Keratinocyte (primary cell): ENCODE results near the gene UBE2N. TPM values are rescaled to one million over a fixed set of nuclear protein-coding genes. Genes with fewer than 3 reads are reported as not detected.

Experiments used
- DNase-seq: peaks from one replicate; pipeline ENCODE4 v3.0.0-alpha.2; 2011; ENCODE audit warnings: low read depth, missing footprints, low spot score
- FAIRE-seq: peaks from 2 replicates; lab custom pipeline; 2011; peaks lifted over from hg19 to GRCh38; lab: Jason Lieb, UNC
- H2AFZ ChIP-seq: 2 replicates; pipeline ENCODE4 v1.6.0; 2012; ENCODE audit warnings: low read length, control low read depth, inconsistent platforms; ENCODE audit not compliant: control insufficient read depth
- H3K27ac ChIP-seq: 2 replicates; pipeline ENCODE4 v1.5.1; 2011; ENCODE audit warnings: low read length; ENCODE audit not compliant: control insufficient read depth, insufficient read depth
- H3K27me3 ChIP-seq: 3 replicates; pipeline ENCODE4 v1.6.0; 2011; ENCODE audit warnings: low read length; ENCODE audit not compliant: control insufficient read depth, insufficient read depth; ENCODE audit errors: extremely low read depth
- H3K36me3 ChIP-seq, 2 experiments: 2 replicates in 1 of 2; 3 replicates in 1 of 2; pipeline ENCODE4 v1.5.1; 2011; ENCODE audit warnings: low read length in 2 of 2, mild to moderate bottlenecking in 1 of 2; ENCODE audit not compliant: control insufficient read depth in 2 of 2, insufficient read depth in 2 of 2; ENCODE audit errors: extremely low read depth in 1 of 2
- H3K4me1 ChIP-seq: 3 replicates; pipeline ENCODE4 v1.5.1; 2011; ENCODE audit warnings: low read length; ENCODE audit not compliant: control insufficient read depth, insufficient read depth; ENCODE audit errors: extremely low read depth
- H3K4me2 ChIP-seq: 3 replicates; pipeline ENCODE4 v1.6.0; 2011; ENCODE audit warnings: low read depth, low read length; ENCODE audit not compliant: control insufficient read depth, insufficient read depth; ENCODE audit errors: extremely low read depth
- H3K4me3 ChIP-seq, 3 experiments: fragments of 200-600 bp in 1 of 3; sonication (generic) in 1 of 3; 2 replicates in 2 of 3; 3 replicates in 1 of 3; pipeline ENCODE4 v1.5.1; 2011 to 2016; ENCODE audit warnings: low read length in 3 of 3, mild to moderate bottlenecking in 3 of 3, control low read depth in 2 of 3, inconsistent platforms in 1 of 3, low read depth in 1 of 3, mixed read lengths in 1 of 3, mixed run types in 1 of 3, moderate library complexity in 1 of 3; ENCODE audit not compliant: control insufficient read depth in 2 of 3, insufficient read depth in 2 of 3; ENCODE audit errors: extremely low read depth in 1 of 3
- H3K79me2 ChIP-seq: 2 replicates; pipeline ENCODE4 v1.6.0; 2012; ENCODE audit warnings: low read length; ENCODE audit not compliant: control insufficient read depth, insufficient read depth
- H3K9ac ChIP-seq: 3 replicates; pipeline ENCODE4 v1.6.0; 2011; ENCODE audit warnings: low read length; ENCODE audit not compliant: control insufficient read depth, insufficient read depth; ENCODE audit errors: extremely low read depth
- H3K9me1 ChIP-seq: 3 replicates; pipeline ENCODE4 v1.6.0; 2011; ENCODE audit warnings: low read length; ENCODE audit not compliant: control insufficient read depth, insufficient read depth; ENCODE audit errors: extremely low read depth
- H3K9me3 ChIP-seq: 2 replicates; pipeline ENCODE4 v1.5.1; 2012; ENCODE audit warnings: low read depth, low read length; ENCODE audit not compliant: control insufficient read depth
- H4K20me1 ChIP-seq: 3 replicates; pipeline ENCODE4 v1.6.0; 2011; ENCODE audit warnings: low read length; ENCODE audit not compliant: control insufficient read depth, insufficient read depth; ENCODE audit errors: extremely low read depth
- CTCF ChIP-seq, 3 experiments: IDR thresholded peaks in 1 of 3; conservative IDR thresholded peaks in 1 of 3; optimal IDR thresholded peaks in 1 of 3; 2 replicates in 2 of 3; 3 replicates in 1 of 3; pipeline versions ENCODE3 to v1.5.1; 2011; ENCODE audit warnings: low read length in 3 of 3, mild to moderate bottlenecking in 3 of 3, moderate library complexity in 2 of 3, control low read depth in 1 of 3, inconsistent platforms in 1 of 3; ENCODE audit not compliant: insufficient read depth in 2 of 3; ENCODE audit errors: extremely low read depth in 1 of 3
- EZH2 ChIP-seq: IDR thresholded peaks from one replicate; pipeline ENCODE4 v1.6.1; 2012; ENCODE audit warnings: inconsistent platforms, mild to moderate bottlenecking, low read length, moderate library complexity
- dilution Hi-C: fragments of 300-500 bp; cut with MboI; formaldehyde crosslinking; loops from one replicate; pipeline ENCODE4 v1.7.0; 2020; ENCODE audit warnings: low sequenced_read_pairs; ENCODE audit not compliant: extremely low pct_ligation_motif_present
- polyA plus RNA-seq, 5 experiments: library from polyadenylated mRNA; depleted of rRNA in 3 of 5; stranded (reverse) in 3 of 5; stranded (forward) in 1 of 5; unstranded in 1 of 5; fragments of >200 nt; gene quantifications; 1 replicate in 1 of 5; 2 replicates in 3 of 5; 3 replicates in 1 of 5; pipeline versions ENCODE4 v1.2.1 to v1.2.3, GENCODE V29; 2011 to 2012; ENCODE audit warnings: missing spikeins in 2 of 5, low read depth in 1 of 5, low replicate concordance in 1 of 5

Gene UBE2N
- polyA plus RNA-seq, 1 donor (not counting 4 experiments of a cell fraction or from before 2014, with no cell fraction given), result 218 TPM

- no peak for DNase-seq
- Histone ChIP-seq H3K27me3 (no peaks in the 10 kb centered on the region), H3K4me3 (no peak overlapping the region), H2AFZ (no peak overlapping the region), H3K9ac (no peak overlapping the region), H3K4me2 (no peak overlapping the region), H3K27ac (no peak overlapping the region), H3K9me3 (no peaks in the 10 kb centered on the region), H3K79me2 (no peaks in the 10 kb centered on the region), H3K9me1 (no peaks in the 10 kb centered on the region), H4K20me1 (no peaks in the 10 kb centered on the region), H3K36me3 (no peaks in the 10 kb centered on the region), H3K4me1 (peaks cover 4% of the 10 kb centered on the region)
- dilution Hi-C loops, result no loop called here
- no peak for FAIRE-seq
- TF ChIP-seq EZH2 (no peak), CTCF (optimal IDR thresholded peaks at IDR 0.05 in 1 of 3, IDR thresholded peaks at IDR 0.05 in 1 of 3, conservative IDR thresholded peaks at IDR 0.05 in 1 of 3; ENCODE audit: extremely low read depth in 1 of 3, insufficient read depth in 2 of 3, low read length in 3 of 3) (no peak)
Measured at GRCh38 chr12:93456077-93456476, 14.3 kb upstream of the UBE2N start.

GRCh38 chr12:93453633-93454032, 11.9 kb upstream of the UBE2N start:
- dilution Hi-C loops, result no loop called here
- peaks cover 4% of the 10 kb centered on the region for H3K4me1 ChIP-seq
- TF ChIP-seq EZH2 (no peak), CTCF (optimal IDR thresholded peaks at IDR 0.05 in 1 of 3, IDR thresholded peaks at IDR 0.05 in 1 of 3, conservative IDR thresholded peaks at IDR 0.05 in 1 of 3; ENCODE audit: extremely low read depth in 1 of 3, insufficient read depth in 2 of 3, low read length in 3 of 3) (no peak)
- H3K9me3 ChIP-seq, result no peaks in the 10 kb centered on the region
- no peak overlapping the region for H3K4me2 ChIP-seq
- no peak for FAIRE-seq
- H3K4me3 ChIP-seq, result no peak overlapping the region
- H3K79me2 ChIP-seq, result no peaks in the 10 kb centered on the region
- H3K36me3 ChIP-seq, result no peaks in the 10 kb centered on the region
- no peak overlapping the region for H3K9ac ChIP-seq
- H3K27me3 ChIP-seq, result no peaks in the 10 kb centered on the region
- no peak overlapping the region for H3K27ac ChIP-seq
- H3K9me1 ChIP-seq, result no peaks in the 10 kb centered on the region
- no peak overlapping the region for H2AFZ ChIP-seq
- H4K20me1 ChIP-seq, result no peaks in the 10 kb centered on the region
- DNase-seq, result no peak
